Measurements from ENCODE around the gene ECT2. TPM values are rescaled to one million over a fixed set of nuclear protein-coding genes. Genes with fewer than 3 reads are reported as not detected.
A peak's percentile ranks its signal among the peaks of the same experiment; 100 is the strongest.

The ECT2 gene
- 128 and 145 TPM in 2 replicates for total RNA-seq (2021)
- percentile 99 among the genes with signal in this experiment for Bru-seq, nascent RNA
- BruChase-seq, experiment 1, labeled RNA remaining after a 2-hour chase, result percentile 99 among the genes with signal in this experiment
- BruChase-seq, experiment 2, labeled RNA remaining after a 6-hour chase, result percentile 96 among the genes with signal in this experiment
- long read RNA-seq, full-length matches to known transcripts, result 86 of 141 reads
- long read RNA-seq, partial matches to known transcripts, result 15 of 141 reads
- long read RNA-seq, other reads (novel, unspliced or antisense), result 40 of 141 reads

- H3F3A ChIP-seq (ENCODE audit: insufficient read depth, low read depth), result peaks cover 26% of the 10 kb centered on the region
- no peaks in the 10 kb centered on the region for H3K9me2 ChIP-seq (ENCODE audit: insufficient read depth)
- H4K20me1 ChIP-seq (ENCODE audit: insufficient read depth), result no peaks in the 10 kb centered on the region
- H3K4me2 ChIP-seq, result peak within 1 kb of the TSS; percentile 86
- TF ChIP-seq CTCF (conservative IDR thresholded peaks at IDR 0.05) (peak; percentile 91), EZH2 (IDR thresholded peaks at IDR 0.05; ENCODE audit: low read depth) (no peak)
- peak within 1 kb of the TSS; percentile 89 for H2AFZ ChIP-seq
- H3K4me3 ChIP-seq, result peak within 1 kb of the TSS; percentile 81
- peaks cover 47% of the 10 kb centered on the region for H3K79me2 ChIP-seq (ENCODE audit: low read depth)
- H3K27ac ChIP-seq, result peak within 1 kb of the TSS; percentile 98
- H3K27me3 ChIP-seq (ENCODE audit: insufficient read depth, low read depth), result no peaks in the 10 kb centered on the region
- H3K36me3 ChIP-seq (ENCODE audit: low read depth), result peaks cover 28% of the 10 kb centered on the region
- intact Hi-C loops (cut with micrococcal nuclease; ENCODE audit: unreplicated experiment), result loop anchor here (1.0 to 5.0 kb wide), 13 partner anchors 28 to 1293 kb away; partner anchors contain the start of gene NCEH1
- peaks cover 74% of the 10 kb centered on the region for H3K4me1 ChIP-seq (replicated peaks; ENCODE audit: insufficient read depth)
- BruUV-seq (replicated peaks), result TSS peak; percentile 70
- H3K9me3 ChIP-seq (ENCODE audit: insufficient read depth, low read depth), result no peaks in the 10 kb centered on the region
- POLR2A ChIA-PET (ENCODE audit: unreplicated experiment), result interaction anchor here (0.5 to 1.3 kb wide), 29 partner anchors 19 to 1830 kb away, joined by 3 to 25 read pairs (median 6); partner anchors contain the start of genes NCEH1 and TNFSF10
- CTCF ChIA-PET, result interaction anchor here (0.5 to 3.3 kb wide), 23 partner anchors 21 to 1885 kb away, joined by 3 to 40 read pairs (median 4); partner anchors contain the start of gene NCEH1
- peak; percentile 100 for DNase-seq
These were observed at the start of gene ECT2 for GRCh38 chr3:172750368-172751174. TSS of gene ECT2 (plus strand) at chr3:172750726. CDS start at chr3:172754531, 3,805 bp downstream.

GRCh38 chr3:172700936-172701455 is 49.5 kb upstream of the ECT2 start:
- no peaks in the 10 kb centered on the region for H3K9me2 ChIP-seq (ENCODE audit: insufficient read depth)
- no peak overlapping the region for H2AFZ ChIP-seq
- H3K4me3 ChIP-seq, result no peak overlapping the region
- H3K27me3 ChIP-seq (ENCODE audit: insufficient read depth, low read depth), result no peaks in the 10 kb centered on the region
- no peaks in the 10 kb centered on the region for H3K9me3 ChIP-seq (ENCODE audit: insufficient read depth, low read depth)
- TF ChIP-seq CTCF (conservative IDR thresholded peaks at IDR 0.05) (no peak), EZH2 (IDR thresholded peaks at IDR 0.05; ENCODE audit: low read depth) (no peak)
- CTCF ChIA-PET, result no interaction called here
- peaks cover 13% of the 10 kb centered on the region for H3K36me3 ChIP-seq (ENCODE audit: low read depth)
- no peak overlapping the region for H3K27ac ChIP-seq
- DNase-seq, result no peak
- intact Hi-C loops (cut with micrococcal nuclease; ENCODE audit: unreplicated experiment), result no loop called here
- H3K4me1 ChIP-seq (replicated peaks; ENCODE audit: insufficient read depth), result peaks cover 4% of the 10 kb centered on the region; the same call in 1 of the 2 replicates
- BruUV-seq (replicated peaks), result no TSS peak
- peaks cover 6% of the 10 kb centered on the region; the same call in 1 of the 2 replicates for H3F3A ChIP-seq (ENCODE audit: insufficient read depth, low read depth)
- H3K4me2 ChIP-seq, result no peak overlapping the region
- peaks cover 100% of the 10 kb centered on the region for H3K79me2 ChIP-seq (ENCODE audit: low read depth)
- peaks cover 7% of the 10 kb centered on the region; the same call in 1 of the 2 replicates for H4K20me1 ChIP-seq (ENCODE audit: insufficient read depth)
- POLR2A ChIA-PET (ENCODE audit: unreplicated experiment), result no interaction called here

GRCh38 chr3:172701751-172702150 is 48.8 kb upstream of the ECT2 start:
- Histone ChIP-seq H3F3A (ENCODE audit: insufficient read depth, low read depth) (peaks cover 6% of the 10 kb centered on the region; the same call in 1 of the 2 replicates), H3K36me3 (ENCODE audit: low read depth) (peaks cover 15% of the 10 kb centered on the region), H3K27me3 (ENCODE audit: insufficient read depth, low read depth) (no peaks in the 10 kb centered on the region), H4K20me1 (ENCODE audit: insufficient read depth) (peaks cover 7% of the 10 kb centered on the region; the same call in 1 of the 2 replicates), H3K4me2 (no peak overlapping the region), H2AFZ (no peak overlapping the region), H3K27ac (no peak overlapping the region), H3K9me2 (ENCODE audit: insufficient read depth) (no peaks in the 10 kb centered on the region), H3K4me1 (replicated peaks; ENCODE audit: insufficient read depth) (no peaks in the 10 kb centered on the region; the same call in 1 of the 2 replicates), H3K4me3 (no peak overlapping the region), H3K79me2 (ENCODE audit: low read depth) (peaks cover 100% of the 10 kb centered on the region), H3K9me3 (ENCODE audit: insufficient read depth, low read depth) (no peaks in the 10 kb centered on the region)
- intact Hi-C loops (cut with micrococcal nuclease; ENCODE audit: unreplicated experiment), result no loop called here
- no peak for DNase-seq
- no peak for TF ChIP-seq CTCF (conservative IDR thresholded peaks at IDR 0.05)
- TF ChIP-seq EZH2 (IDR thresholded peaks at IDR 0.05; ENCODE audit: low read depth), result no peak
- ChIA-PET POLR2A (ENCODE audit: unreplicated experiment) (interaction anchor here (0.6 kb wide), 1 partner anchor 353 kb away, joined by 3 read pairs; no protein-coding TSS in a partner anchor), CTCF (interaction anchor here (0.7 kb wide), 1 partner anchor 9 kb away, joined by 6 read pairs; no protein-coding TSS in a partner anchor)
- no TSS peak for BruUV-seq (replicated peaks)
